Astrocyte (in vitro differentiated cells and primary cell): ENCODE measurements around the gene TBC1D22B.

ENCODE experiments used
- EZH2 ChIP-seq: IDR thresholded peaks from 2 replicates; pipeline ENCODE4 v1.6.1; 2012; ENCODE audit warnings: mild to moderate bottlenecking, low read length, inconsistent platforms; ENCODE audit not compliant: insufficient read depth
- TF ChIP-seq, protein P1 (sequence below): IDR thresholded peaks from 2 replicates; pipeline ENCODE4 v1.5.1; 2011; ENCODE audit warnings: low read depth, mild to moderate bottlenecking, inconsistent platforms, low read length, moderate library complexity; ENCODE audit not compliant: insufficient read depth

DNA sequence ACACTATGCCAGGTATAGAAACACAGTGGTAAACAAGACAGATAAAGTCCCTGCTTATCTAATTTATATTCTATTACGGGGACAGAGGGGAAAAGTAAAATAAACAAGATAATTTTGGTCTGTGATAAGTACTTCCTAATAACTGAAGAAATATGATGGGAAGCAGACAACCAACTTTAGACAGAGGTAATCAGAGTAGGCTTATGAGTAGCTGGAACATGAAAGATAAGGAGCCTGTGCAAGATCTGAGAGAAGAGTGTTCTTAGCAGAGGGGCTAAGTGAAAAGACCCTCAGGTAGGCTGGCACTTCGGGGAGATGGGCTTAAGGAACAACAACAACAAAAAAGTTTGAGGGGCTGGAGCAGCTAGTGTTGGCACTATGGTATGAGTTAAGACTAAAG is 100.3 kb downstream of the TBC1D22B start:
- TF ChIP-seq, protein P1, sequence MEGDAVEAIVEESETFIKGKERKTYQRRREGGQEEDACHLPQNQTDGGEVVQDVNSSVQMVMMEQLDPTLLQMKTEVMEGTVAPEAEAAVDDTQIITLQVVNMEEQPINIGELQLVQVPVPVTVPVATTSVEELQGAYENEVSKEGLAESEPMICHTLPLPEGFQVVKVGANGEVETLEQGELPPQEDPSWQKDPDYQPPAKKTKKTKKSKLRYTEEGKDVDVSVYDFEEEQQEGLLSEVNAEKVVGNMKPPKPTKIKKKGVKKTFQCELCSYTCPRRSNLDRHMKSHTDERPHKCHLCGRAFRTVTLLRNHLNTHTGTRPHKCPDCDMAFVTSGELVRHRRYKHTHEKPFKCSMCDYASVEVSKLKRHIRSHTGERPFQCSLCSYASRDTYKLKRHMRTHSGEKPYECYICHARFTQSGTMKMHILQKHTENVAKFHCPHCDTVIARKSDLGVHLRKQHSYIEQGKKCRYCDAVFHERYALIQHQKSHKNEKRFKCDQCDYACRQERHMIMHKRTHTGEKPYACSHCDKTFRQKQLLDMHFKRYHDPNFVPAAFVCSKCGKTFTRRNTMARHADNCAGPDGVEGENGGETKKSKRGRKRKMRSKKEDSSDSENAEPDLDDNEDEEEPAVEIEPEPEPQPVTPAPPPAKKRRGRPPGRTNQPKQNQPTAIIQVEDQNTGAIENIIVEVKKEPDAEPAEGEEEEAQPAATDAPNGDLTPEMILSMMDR: no peak
- no peak for TF ChIP-seq EZH2
